Gastrocnemius medialis (tissue), 4 donors: ENCODE data around the gene DDX10.
"Not testable (repeated sequence)": the region's sequence is repeated elsewhere in the genome, so short reads cannot be mapped to it uniquely, and the experiment has no call there.

Source experiments
- POLR2A ChIP-seq, 2 donors: fragments of 450-650 bp; IDR thresholded peaks; one replicate each; pipeline ENCODE4 v1.6.1; 2017; ENCODE audit warnings: antibody characterized with exemption in 2 of 2, mild to moderate bottlenecking in 2 of 2, moderate library complexity in 2 of 2
- TF ChIP-seq, protein P1 (sequence below), 5 experiments: fragments of 450-650 bp in 3 of 5; fragments of 200-600 bp in 2 of 5; sonication (generic) in 2 of 5; IDR thresholded peaks in 4 of 5; conservative IDR thresholded peaks in 1 of 5; 1 replicate in 4 of 5; 2 replicates in 1 of 5; pipeline ENCODE4 v1.5.1; 2016 to 2019; ENCODE audit warnings: antibody characterized with exemption in 5 of 5, mild to moderate bottlenecking in 3 of 5, moderate library complexity in 3 of 5

DNA sequence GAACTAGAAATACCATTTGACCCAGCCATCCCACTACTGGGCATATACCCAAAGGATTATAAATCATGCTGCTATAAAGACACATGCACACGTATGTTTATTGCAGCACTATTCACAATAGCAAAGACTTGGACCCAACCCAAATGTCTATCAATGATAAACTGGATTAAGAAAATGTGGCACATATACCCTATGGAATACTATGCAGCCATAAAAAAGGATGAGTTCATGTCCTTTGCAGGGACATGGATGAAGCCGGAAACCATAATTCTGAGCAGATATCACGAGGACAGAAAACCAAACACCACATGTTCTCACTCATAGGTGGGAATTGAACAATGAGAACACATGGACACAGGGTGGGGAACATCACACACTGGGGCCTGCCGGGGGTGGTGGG lies 114.3 kb downstream of the DDX10 start:
- TF ChIP-seq, protein P1, sequence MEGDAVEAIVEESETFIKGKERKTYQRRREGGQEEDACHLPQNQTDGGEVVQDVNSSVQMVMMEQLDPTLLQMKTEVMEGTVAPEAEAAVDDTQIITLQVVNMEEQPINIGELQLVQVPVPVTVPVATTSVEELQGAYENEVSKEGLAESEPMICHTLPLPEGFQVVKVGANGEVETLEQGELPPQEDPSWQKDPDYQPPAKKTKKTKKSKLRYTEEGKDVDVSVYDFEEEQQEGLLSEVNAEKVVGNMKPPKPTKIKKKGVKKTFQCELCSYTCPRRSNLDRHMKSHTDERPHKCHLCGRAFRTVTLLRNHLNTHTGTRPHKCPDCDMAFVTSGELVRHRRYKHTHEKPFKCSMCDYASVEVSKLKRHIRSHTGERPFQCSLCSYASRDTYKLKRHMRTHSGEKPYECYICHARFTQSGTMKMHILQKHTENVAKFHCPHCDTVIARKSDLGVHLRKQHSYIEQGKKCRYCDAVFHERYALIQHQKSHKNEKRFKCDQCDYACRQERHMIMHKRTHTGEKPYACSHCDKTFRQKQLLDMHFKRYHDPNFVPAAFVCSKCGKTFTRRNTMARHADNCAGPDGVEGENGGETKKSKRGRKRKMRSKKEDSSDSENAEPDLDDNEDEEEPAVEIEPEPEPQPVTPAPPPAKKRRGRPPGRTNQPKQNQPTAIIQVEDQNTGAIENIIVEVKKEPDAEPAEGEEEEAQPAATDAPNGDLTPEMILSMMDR (IDR thresholded peaks at IDR 0.05 in 4 of 5, conservative IDR thresholded peaks at IDR 0.05 in 1 of 5), result not testable (repeated sequence)
- TF ChIP-seq POLR2A (IDR thresholded peaks at IDR 0.05), result not testable (repeated sequence)
